GM12878 (cell line): ENCODE measurements around the gene DUSP22. TPM values are rescaled to one million over a fixed set of nuclear protein-coding genes. Genes with fewer than 3 reads are reported as not detected.

Experiments
- BHLHE40 ChIP-seq, 2 experiments: fragments of 450-650 bp in 1 of 2; IDR thresholded peaks; 2 replicates each; pipeline ENCODE4 v1.6.1; 2011 to 2017; ENCODE audit warnings: low read depth in 2 of 2, borderline replicate concordance in 1 of 2, improper control_type of control experiment in 1 of 2, low read length in 1 of 2, mild to moderate bottlenecking in 1 of 2
- BRCA1 ChIP-seq: IDR thresholded peaks from 2 replicates; pipeline ENCODE4 v1.6.1; 2011; ENCODE audit warnings: low read depth, low read length, improper control_type of control experiment
- CEBPZ ChIP-seq: fragments of 150-350 bp; IDR thresholded peaks from 2 replicates; pipeline ENCODE4 v1.6.1; 2016; ENCODE audit warnings: low read depth, low read length
- CHD1 ChIP-seq: IDR thresholded peaks from 2 replicates; pipeline ENCODE4 v1.6.1; 2012; ENCODE audit warnings: low read depth, low read length, improper control_type of control experiment
- E2F8 ChIP-seq: fragments of 450-650 bp; IDR thresholded peaks from 2 replicates; pipeline ENCODE4 v1.6.1; 2018; ENCODE audit warnings: mild to moderate bottlenecking, low read depth, moderate library complexity; ENCODE audit not compliant: partially characterized antibody
- HCFC1 ChIP-seq: fragments of 150-350 bp; IDR thresholded peaks from 2 replicates; pipeline ENCODE4 v1.6.1; 2014; ENCODE audit warnings: low read length
- IKZF1 ChIP-seq: fragments of 450-650 bp; conservative IDR thresholded peaks from 2 replicates; pipeline ENCODE4 v1.6.1; 2017; ENCODE audit warnings: antibody characterized with exemption, mild to moderate bottlenecking
- IRF4 ChIP-seq: IDR thresholded peaks from 2 replicates; pipeline ENCODE4 v1.6.1; 2011; ENCODE audit warnings: low read depth, low read length
- JUND ChIP-seq: IDR thresholded peaks from 2 replicates; pipeline ENCODE4 v1.6.1; 2012; ENCODE audit warnings: low read depth, mild to moderate bottlenecking, low read length, improper control_type of control experiment, moderate library complexity
- MLLT1 ChIP-seq: fragments of 450-650 bp; IDR thresholded peaks from 2 replicates; pipeline ENCODE4 v1.6.1; 2016; ENCODE audit warnings: mild to moderate bottlenecking
- MTA3 ChIP-seq: IDR thresholded peaks from 2 replicates; pipeline ENCODE4 v1.6.1; 2012; ENCODE audit warnings: low read length, inconsistent platforms, borderline replicate concordance
- PBX3 ChIP-seq: IDR thresholded peaks from 2 replicates; pipeline ENCODE4 v1.6.1; 2011; ENCODE audit warnings: mild to moderate bottlenecking, low read depth, low read length, moderate library complexity; ENCODE audit not compliant: insufficient replicate concordance
- POLR2AphosphoS2 ChIP-seq: IDR thresholded peaks from 2 replicates; pipeline ENCODE4 v1.6.1; 2011; ENCODE audit warnings: low read depth, mild to moderate bottlenecking, low read length, improper control_type of control experiment, moderate library complexity
- POLR2AphosphoS5 ChIP-seq: IDR thresholded peaks from 2 replicates; pipeline ENCODE4 v1.6.1; 2011; ENCODE audit warnings: mild to moderate bottlenecking, low read length, inconsistent platforms
- POU2F2 ChIP-seq: IDR thresholded peaks from 3 replicates; pipeline ENCODE4 v1.6.1; 2011; ENCODE audit warnings: low read depth, mild to moderate bottlenecking, low read length, borderline replicate concordance
- RB1 ChIP-seq: fragments of 450-650 bp; formaldehyde crosslinking; IDR thresholded peaks from 2 replicates; pipeline ENCODE4 v1.6.1; 2017; ENCODE audit warnings: mild to moderate bottlenecking, borderline replicate concordance
- SMAD1 ChIP-seq: fragments of 450-650 bp; IDR thresholded peaks from 2 replicates; pipeline ENCODE4 v1.6.1; 2018; ENCODE audit warnings: mild to moderate bottlenecking, low read depth; ENCODE audit not compliant: partially characterized antibody
- ZNF24 ChIP-seq: fragments of 450-650 bp; IDR thresholded peaks from 2 replicates; pipeline ENCODE4 v1.6.1; 2017; ENCODE audit warnings: antibody characterized with exemption, mild to moderate bottlenecking
- polyA plus RNA-seq, 11 experiments: library from polyadenylated mRNA; depleted of rRNA in 4 of 11; unstranded in 6 of 11; stranded (reverse) in 5 of 11; fragments of >200 nt; fragmentation: Nextera tagmentation in 4 of 11; fragmentation: Illumina TruSeq in 1 of 11; extraction: Ambion mirVana in 4 of 11; extraction: Trizol in 1 of 11; gene quantifications; 1 replicate in 1 of 11; 2 replicates in 10 of 11; pipeline versions ENCODE4 v1.2.1 to v1.2.3, GENCODE V29; 2011 to 2016; ENCODE audit warnings: inconsistent platforms in 2 of 11, missing spikeins in 2 of 11, low read depth in 1 of 11
- total RNA-seq, 4 experiments: library from RNA; depleted of rRNA in 3 of 4; stranded (reverse); fragments of >200 nt in 3 of 4; fragmentation: Illumina TruSeq in 1 of 4; extraction: Trizol in 1 of 4; gene quantifications; 2 replicates each; pipeline versions ENCODE4 v1.2.1 to v1.2.3, GENCODE V29; 2013 to 2021

DUSP22 gene
- total and polyA plus RNA-seq, 10 of the 15 experiments (the other 5 are each of a cell fraction or from before 2014, with no cell fraction given) = 78.9 to 156 (median 107) TPM

- TF ChIP-seq CEBPZ (no peak), MLLT1 (peak; percentile 96), RB1 (no peak), E2F8 (no peak), POU2F2 (peak; percentile 57; the same call in 2 of the 3 replicates), IRF4 (no peak), PBX3 (peak; percentile 1), IKZF1 (peak; percentile 35; the same call in 1 of the 2 replicates), POLR2AphosphoS2 (peak; percentile 24; the same call in 1 of the 2 replicates), MTA3 (no peak), BHLHE40 (IDR thresholded peaks at IDR 0.05; ENCODE audit: borderline replicate concordance in 1 of 2, low read depth in 2 of 2, low read length in 1 of 2) (peak; percentile 18 to 44; a peak in 2 of 4 replicates), JUND (no peak), SMAD1 (peak; percentile 53), CHD1 (no peak), BRCA1 (no peak), HCFC1 (no peak), ZNF24 (no peak), POLR2AphosphoS5 (peak; percentile 93)
Measured at GRCh38 chr6:393391-394221, 101.3 kb downstream of the DUSP22 start (continued).
